Endothelial cell of umbilical vein (primary cell): Measurements from ENCODE around the gene MAP3K13. TPM values are rescaled to one million over a fixed set of nuclear protein-coding genes. Genes with fewer than 3 reads are reported as not detected.

Experiments used
- BruUV-seq: library from RNA; stranded (reverse); fragments of 400-500 nt; replicated peaks from 2 replicates; lab custom pipeline; 2021; lab: Mats Ljungman, UMichigan
- CTCF ChIA-PET: fragments of 300-600, 350-600 bp; sonication (Branson Sonifier 250); formaldehyde crosslinking; loops from one replicate; lab custom pipeline; 2021; ENCODE audit warnings: antibody characterized with exemption, inconsistent platforms; lab: Charles Lee
- POLR2A ChIA-PET: fragments of 300-600, 350-600 bp; sonication (Branson Sonifier 250); formaldehyde crosslinking; loops from one replicate; lab custom pipeline; 2021; ENCODE audit warnings: antibody characterized with exemption, inconsistent platforms; lab: Charles Lee
- DNase-seq: peaks from one replicate; pipeline ENCODE4 v3.0.0-alpha.2; 2011; ENCODE audit warnings: low read depth, low spot score
- FAIRE-seq: peaks from 2 replicates; lab custom pipeline; 2011; peaks lifted over from hg19 to GRCh38; lab: Jason Lieb, UNC
- H2AFZ ChIP-seq: 2 replicates; pipeline ENCODE4 v1.6.0; 2012; ENCODE audit warnings: low read depth, low read length, control low read depth, inconsistent platforms
- H3K27ac ChIP-seq: 2 replicates; pipeline ENCODE4 v1.5.1; 2011; ENCODE audit warnings: low read depth, mild to moderate bottlenecking, control low read depth, low read length, moderate library complexity; ENCODE audit not compliant: insufficient read depth
- H3K27me3 ChIP-seq, 2 experiments: 2 replicates each; pipeline versions ENCODE4 v1.6.0 to v1.6.1; 2011; ENCODE audit warnings: low read length in 2 of 2, mixed read lengths in 1 of 2; ENCODE audit not compliant: control insufficient read depth in 2 of 2, insufficient read depth in 2 of 2
- H3K36me3 ChIP-seq, 2 experiments: 2 replicates in 1 of 2; 3 replicates in 1 of 2; pipeline ENCODE4 v1.5.1; 2011; ENCODE audit warnings: low read length in 2 of 2, mild to moderate bottlenecking in 1 of 2, moderate library complexity in 1 of 2; ENCODE audit not compliant: control insufficient read depth in 2 of 2, insufficient read depth in 2 of 2; ENCODE audit errors: extremely low read depth in 1 of 2
- H3K4me1 ChIP-seq: 3 replicates; pipeline ENCODE4 v1.5.1; 2011; ENCODE audit warnings: mild to moderate bottlenecking, low read length; ENCODE audit not compliant: control insufficient read depth, insufficient read depth; ENCODE audit errors: extremely low read depth
- H3K4me2 ChIP-seq: 2 replicates; pipeline ENCODE4 v1.6.1; 2011; ENCODE audit warnings: low read length, control low read depth, mixed read lengths; ENCODE audit not compliant: insufficient read depth
- H3K4me3 ChIP-seq, 3 experiments: fragments of 200-600 bp in 1 of 3; sonication (generic), shearing (Covaris generic) in 1 of 3; replicated peaks in 1 of 3; 2 replicates each; pipeline ENCODE4 v1.5.1; 2011 to 2016; ENCODE audit warnings: control low read depth in 3 of 3, low read length in 3 of 3, mild to moderate bottlenecking in 2 of 3, inconsistent platforms in 1 of 3, low read depth in 1 of 3, moderate library complexity in 1 of 3; ENCODE audit not compliant: insufficient read depth in 1 of 3
- H3K79me2 ChIP-seq: 2 replicates; pipeline ENCODE4 v1.6.0; 2012; ENCODE audit warnings: low read length, inconsistent platforms; ENCODE audit not compliant: control insufficient read depth, insufficient read depth
- H3K9ac ChIP-seq: replicated peaks from 2 replicates; pipeline ENCODE3; 2011; ENCODE audit warnings: low read length, control low read depth; ENCODE audit not compliant: insufficient read depth; ENCODE audit errors: extremely low read depth
- H3K9me1 ChIP-seq: replicated peaks from 3 replicates; pipeline ENCODE4 v1.6.0; 2011; ENCODE audit warnings: mild to moderate bottlenecking, low read length; ENCODE audit not compliant: control insufficient read depth, insufficient read depth; ENCODE audit errors: extremely low read depth
- H3K9me3 ChIP-seq: replicated peaks from 2 replicates; pipeline ENCODE4 v1.5.1; 2012; ENCODE audit warnings: low read length, inconsistent platforms; ENCODE audit not compliant: control insufficient read depth, insufficient read depth
- H4K20me1 ChIP-seq: replicated peaks from 2 replicates; pipeline ENCODE3; 2011; ENCODE audit warnings: mild to moderate bottlenecking, low read length; ENCODE audit not compliant: control insufficient read depth, insufficient read depth; ENCODE audit errors: extremely low read depth
- CTCF ChIP-seq, 2 donors: IDR thresholded peaks; 1 replicate in 1 of 2; 2 replicates in 1 of 2; pipeline ENCODE4 v1.5.1; 2011; ENCODE audit warnings: low read length in 2 of 2, mild to moderate bottlenecking in 2 of 2, moderate library complexity in 2 of 2, control low read depth in 1 of 2, inconsistent platforms in 1 of 2, low read depth in 1 of 2; ENCODE audit not compliant: insufficient read depth in 1 of 2; ENCODE audit errors: extremely low read depth in 1 of 2
- EZH2 ChIP-seq: IDR thresholded peaks from 2 replicates; pipeline ENCODE4 v1.6.1; 2012; ENCODE audit warnings: borderline replicate concordance, low read depth, mild to moderate bottlenecking, moderate library complexity, low read length, inconsistent platforms; ENCODE audit not compliant: severe bottlenecking
- FOS ChIP-seq: IDR thresholded peaks from 2 replicates; pipeline ENCODE4 v1.6.1; 2011; ENCODE audit warnings: mild to moderate bottlenecking, low read length, moderate library complexity, borderline replicate concordance; ENCODE audit not compliant: insufficient read depth
- GATA2 ChIP-seq: IDR thresholded peaks from 2 replicates; pipeline ENCODE4 v1.7.0; 2011; ENCODE audit warnings: low read depth, mild to moderate bottlenecking, moderate library complexity, mixed read lengths, low read length; ENCODE audit not compliant: insufficient read length, insufficient read depth
- JUN ChIP-seq: IDR thresholded peaks from 2 replicates; pipeline ENCODE4 v1.6.1; 2011; ENCODE audit warnings: borderline replicate concordance, low read depth; ENCODE audit not compliant: insufficient read length, insufficient read depth
- MYC ChIP-seq: IDR thresholded peaks from one replicate; pipeline ENCODE4 v1.6.1; 2011; ENCODE audit warnings: mild to moderate bottlenecking, low read depth, low read length
- POLR2A ChIP-seq: IDR thresholded peaks from 2 replicates; pipeline ENCODE4 v1.6.1; 2012; ENCODE audit warnings: low read depth, mild to moderate bottlenecking, control low read depth, low read length
- POLR2AphosphoS5 ChIP-seq: IDR thresholded peaks from 2 replicates; pipeline ENCODE4 v1.6.1; 2012; ENCODE audit warnings: low read depth, mild to moderate bottlenecking, control low read depth, low read length, moderate library complexity; ENCODE audit not compliant: insufficient read depth
- dilution Hi-C: fragments of 300-500 bp; cut with MboI; formaldehyde crosslinking; loops from one replicate; pipeline ENCODE4 v1.15.0; 2019; ENCODE audit warnings: low sequenced_read_pairs; ENCODE audit not compliant: extremely low pct_ligation_motif_present
- intact Hi-C: fragments of 100-400 bp; cut with micrococcal nuclease; formaldehyde crosslinking; loops from one replicate; pipeline ENCODE4 v1.10.0; 2022
- polyA plus RNA-seq, 4 experiments: library from polyadenylated mRNA; depleted of rRNA in 3 of 4; stranded (reverse) in 3 of 4; unstranded in 1 of 4; fragments of >200 nt; gene quantifications; 2 replicates each; pipeline versions ENCODE4 v1.2.1 to v1.2.3, GENCODE V29; 2011 to 2012; ENCODE audit warnings: missing spikeins in 1 of 4
- total RNA-seq: library from RNA; stranded (reverse); gene quantifications from 2 replicates; pipeline ENCODE4 v1.2.3, GENCODE V29; 2021
- TF ChIP-seq, protein P1 (sequence below): IDR thresholded peaks from 2 replicates; pipeline ENCODE4 v1.6.1; 2011; ENCODE audit not compliant: insufficient read depth, insufficient read length

MAP3K13 gene
- total and polyA plus RNA-seq, 2 donors (not counting 3 experiments of a cell fraction or from before 2014, with no cell fraction given), result 6.2 to 15.4 TPM

DNA sequence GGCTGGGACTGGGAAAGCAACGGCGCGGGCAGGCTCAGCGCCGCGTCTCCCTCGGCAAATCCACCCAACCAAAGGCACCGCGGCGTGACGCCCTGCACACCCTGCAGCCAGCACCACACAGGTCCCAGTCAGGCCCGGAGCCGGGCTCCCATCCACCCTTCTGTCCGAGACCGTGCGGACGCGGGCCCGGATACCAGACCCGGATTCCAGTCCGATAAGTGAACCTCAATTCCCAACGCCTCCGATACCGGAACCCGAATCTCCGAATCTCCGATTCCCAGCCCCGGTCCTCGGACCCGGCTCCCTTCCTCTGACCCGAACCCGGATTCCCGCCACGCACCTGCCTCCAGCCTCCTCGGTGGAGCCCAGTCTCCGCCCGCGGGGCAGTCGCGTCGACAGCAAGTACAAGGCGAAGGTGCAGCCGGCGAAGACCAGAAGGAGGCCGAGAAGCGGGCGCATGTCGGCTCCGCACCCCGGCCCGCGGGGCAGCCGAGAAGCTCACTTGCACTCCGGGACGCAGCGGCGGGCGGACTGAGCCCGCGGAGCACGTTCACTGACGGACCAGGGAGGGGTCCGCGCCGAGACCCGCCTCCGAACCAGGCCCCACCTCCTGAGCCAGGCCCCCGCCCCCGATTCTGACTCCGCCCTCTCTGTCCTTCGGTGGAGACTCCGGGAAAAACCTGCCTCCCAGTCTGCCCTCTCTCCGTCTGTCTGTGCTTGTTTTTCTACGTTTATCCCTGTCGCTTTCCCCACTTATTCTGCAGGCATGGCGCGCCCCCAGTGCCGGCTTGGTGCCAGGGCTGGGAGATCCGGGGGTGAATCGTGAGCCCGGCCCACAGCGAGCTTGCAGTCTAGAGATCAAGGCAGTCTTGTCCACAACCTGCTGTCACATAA, 135.8 kb downstream of the MAP3K13 start, which contains the start of gene TMEM41A:
TMEM41A (minus strand) TSS at position 533 of the 894 bp plus-strand sequence; CDS start at position 459, 74 bp downstream.
- peak within 1 kb of the TSS; percentile 55 to 93 (median 77) for H3K4me3 ChIP-seq
- ChIA-PET POLR2A (interaction anchor here (0.7 to 1.4 kb wide), 3 partner anchors 18 to 87 kb away, joined by 3 to 4 read pairs (median 3); partner anchors contain the start of gene SENP2), CTCF (interaction anchor here (0.6 to 1.5 kb wide), 8 partner anchors 38 to 654 kb away, joined by 3 to 18 read pairs (median 4); partner anchors contain the start of gene SENP2)
- peaks cover 2 to 8% of the 10 kb centered on the region in 2 experiments for H3K27me3 ChIP-seq
- no peaks in the 10 kb centered on the region for H4K20me1 ChIP-seq
- peak within 1 kb of the TSS; percentile 14 for H3K27ac ChIP-seq
- dilution Hi-C loops, result no loop called here
- H3K9me3 ChIP-seq, result no peaks in the 10 kb centered on the region
- H3K79me2 ChIP-seq, result peaks cover 12% of the 10 kb centered on the region
- FAIRE-seq, result peak; percentile 92
- no TSS peak for BruUV-seq
- peaks cover 5% of the 10 kb centered on the region for H3K4me1 ChIP-seq
- peak within 1 kb of the TSS; percentile 75 for H3K9ac ChIP-seq
- peak within 1 kb of the TSS; percentile 74 for H3K4me2 ChIP-seq
- H2AFZ ChIP-seq, result peak within 1 kb of the TSS; percentile 91
- DNase-seq, result peak; percentile 90
- TF ChIP-seq GATA2 (no peak), POLR2AphosphoS5 (peak; percentile 88), POLR2A (peak; percentile 90)
- H3K36me3 ChIP-seq, result peaks cover 6 to 8% of the 10 kb centered on the region in 2 experiments
- intact Hi-C loops, result loop anchor here (1.0 to 5.0 kb wide), 4 partner anchors 38 to 282 kb away; partner anchors contain the start of gene SENP2
- H3K9me1 ChIP-seq, result no peaks in the 10 kb centered on the region

DNA sequence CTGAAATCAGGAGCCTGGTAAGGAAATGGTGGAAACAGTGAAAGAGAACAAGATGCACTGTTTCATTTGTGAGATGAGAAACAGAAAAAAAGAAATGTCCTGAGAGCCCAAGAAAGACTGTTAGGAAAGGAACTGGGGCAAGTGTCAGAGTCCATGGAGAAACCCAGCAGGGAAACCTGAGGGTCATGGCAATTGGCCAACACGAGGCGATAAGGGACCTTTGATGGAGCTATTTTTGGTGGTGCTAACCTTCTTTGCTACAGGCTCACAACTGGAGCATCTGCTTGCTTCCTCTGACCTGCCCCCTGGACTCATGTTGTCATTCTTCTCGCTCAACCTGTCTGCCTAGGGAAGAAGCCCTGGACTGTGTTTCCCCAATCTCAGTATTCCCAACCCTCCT, 140.1 kb downstream of the MAP3K13 start:
- Histone ChIP-seq H3K9me3 (no peaks in the 10 kb centered on the region), H3K9me1 (no peaks in the 10 kb centered on the region), H2AFZ (no peak overlapping the region), H4K20me1 (no peaks in the 10 kb centered on the region), H3K9ac (no peak overlapping the region), H3K79me2 (no peaks in the 10 kb centered on the region), H3K4me3 (no peak overlapping the region), H3K27me3 (peaks cover 4 to 8% of the 10 kb centered on the region in 2 experiments), H3K27ac (no peak overlapping the region), H3K4me1 (no peaks in the 10 kb centered on the region), H3K36me3 (no peaks in the 10 kb centered on the region), H3K4me2 (no peak overlapping the region)
- no peak for DNase-seq
- no TSS peak for BruUV-seq
- FAIRE-seq, result no peak
- intact Hi-C loops (no loop called here), dilution Hi-C loops (no loop called here)
- TF ChIP-seq, protein P1, sequence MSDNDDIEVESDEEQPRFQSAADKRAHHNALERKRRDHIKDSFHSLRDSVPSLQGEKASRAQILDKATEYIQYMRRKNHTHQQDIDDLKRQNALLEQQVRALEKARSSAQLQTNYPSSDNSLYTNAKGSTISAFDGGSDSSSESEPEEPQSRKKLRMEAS, result no peak
- TF ChIP-seq FOS, result no peak
- TF ChIP-seq CTCF (IDR thresholded peaks at IDR 0.05; ENCODE audit: extremely low read depth in 1 of 2, insufficient read depth in 1 of 2, low read depth in 1 of 2, low read length in 2 of 2), result no peak
- no peak for TF ChIP-seq GATA2
- no peak for TF ChIP-seq POLR2AphosphoS5
- no peak for TF ChIP-seq JUN
- TF ChIP-seq MYC, result no peak
- no peak for TF ChIP-seq EZH2
- no peak for TF ChIP-seq POLR2A
- ChIA-PET POLR2A (no interaction called here), CTCF (interaction anchor here (1.4 kb wide), 1 partner anchor 56 kb away, joined by 5 read pairs; no protein-coding TSS in a partner anchor)
